H7 (cell line): Measurements from ENCODE around the gene PPL. TPM values are rescaled to one million over a fixed set of nuclear protein-coding genes. Genes with fewer than 3 reads are reported as not detected.

Source experiments
- DNase-seq: peaks from one replicate; pipeline ENCODE4 v3.0.0; 2012
- H3K27me3 ChIP-seq: 2 replicates; pipeline ENCODE4 v1.6.0; 2011; ENCODE audit warnings: mild to moderate bottlenecking, low read length; ENCODE audit not compliant: control insufficient read depth, insufficient read depth
- H3K36me3 ChIP-seq: replicated peaks from 2 replicates; pipeline ENCODE4 v1.5.1; 2011; ENCODE audit warnings: low read length; ENCODE audit not compliant: control insufficient read depth, insufficient read depth
- H3K4me3 ChIP-seq: 2 replicates; pipeline ENCODE4 v1.5.1; 2011; ENCODE audit warnings: low read depth, mild to moderate bottlenecking, control low read depth, low read length, moderate library complexity; ENCODE audit not compliant: insufficient read depth
- total RNA-seq: library from RNA; depleted of rRNA; stranded (reverse); fragments of >200 nt; shearing (Covaris generic); gene quantifications from 2 replicates; pipeline ENCODE4 v1.2.3, GENCODE V29; 2014

Gene PPL
- total RNA-seq, 1 experiment from 2014 or later: 10.2 TPM

DNA sequence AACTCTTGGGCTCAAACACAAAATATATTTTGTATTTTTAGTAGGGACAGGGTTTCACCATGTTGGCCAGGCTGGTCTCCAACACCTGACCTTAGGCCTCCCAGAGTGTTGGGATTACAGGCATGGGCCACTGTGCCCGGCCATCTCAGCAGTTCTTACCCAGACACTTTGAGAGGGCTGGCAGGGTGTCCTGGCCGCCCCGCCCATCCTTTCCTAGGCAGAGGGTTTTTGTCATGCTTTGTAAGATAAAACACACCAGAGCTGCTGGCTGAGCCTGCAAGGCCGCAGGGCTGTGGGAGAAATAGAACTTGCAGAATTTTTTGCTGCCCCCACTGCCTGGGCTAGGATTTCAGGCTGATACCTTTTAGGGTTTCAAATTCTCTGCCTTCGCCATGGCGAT, 8.7 kb downstream of the PPL start:
- H3K36me3 ChIP-seq: no peaks in the 10 kb centered on the region
- H3K4me3 ChIP-seq: no peak overlapping the region
- no peaks in the 10 kb centered on the region for H3K27me3 ChIP-seq
- no peak for DNase-seq

DNA sequence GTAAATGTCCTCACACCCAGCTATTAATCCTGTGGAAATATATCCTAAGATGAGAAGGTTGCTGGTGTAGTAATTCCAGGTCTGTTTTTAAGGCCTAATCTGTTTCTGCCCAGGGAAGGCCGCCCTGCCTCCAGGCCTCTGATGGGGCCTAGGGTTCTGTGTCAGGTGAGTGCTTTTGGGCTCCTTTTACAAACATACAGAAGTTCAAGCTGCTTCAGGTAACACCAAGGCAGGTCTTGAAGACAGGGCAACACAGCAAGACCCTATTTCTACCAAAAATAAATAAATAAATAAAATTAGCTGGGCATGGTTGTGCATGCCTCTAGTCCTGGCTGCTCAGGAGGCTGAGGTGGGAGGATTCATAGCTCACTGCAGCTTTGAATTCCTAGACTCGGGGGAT, 9.3 kb downstream of the PPL start:
- no peak for DNase-seq
- H3K27me3 ChIP-seq: no peaks in the 10 kb centered on the region
- H3K36me3 ChIP-seq: no peaks in the 10 kb centered on the region
- no peak overlapping the region for H3K4me3 ChIP-seq

DNA sequence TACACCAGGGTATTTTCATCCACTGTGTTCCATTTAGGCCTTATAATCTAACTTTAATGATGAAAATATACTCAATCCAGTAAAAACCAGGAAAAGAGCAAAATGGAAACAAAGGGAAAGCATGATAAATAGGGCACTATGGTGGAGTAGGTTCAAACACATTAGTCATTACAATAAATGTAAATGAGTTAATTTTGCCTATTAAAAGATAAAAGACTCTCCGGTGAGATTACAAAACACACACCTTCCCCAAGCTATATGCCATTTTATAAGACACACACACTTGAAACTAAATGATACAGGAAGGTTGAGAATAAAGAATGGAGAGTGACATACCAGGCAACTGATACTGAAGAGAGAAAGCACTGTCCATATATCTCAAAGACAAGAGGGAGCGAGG, 10.0 kb downstream of the PPL start:
- H3K36me3 ChIP-seq: no peaks in the 10 kb centered on the region
- DNase-seq: no peak
- no peak overlapping the region for H3K4me3 ChIP-seq
- no peaks in the 10 kb centered on the region for H3K27me3 ChIP-seq

DNA sequence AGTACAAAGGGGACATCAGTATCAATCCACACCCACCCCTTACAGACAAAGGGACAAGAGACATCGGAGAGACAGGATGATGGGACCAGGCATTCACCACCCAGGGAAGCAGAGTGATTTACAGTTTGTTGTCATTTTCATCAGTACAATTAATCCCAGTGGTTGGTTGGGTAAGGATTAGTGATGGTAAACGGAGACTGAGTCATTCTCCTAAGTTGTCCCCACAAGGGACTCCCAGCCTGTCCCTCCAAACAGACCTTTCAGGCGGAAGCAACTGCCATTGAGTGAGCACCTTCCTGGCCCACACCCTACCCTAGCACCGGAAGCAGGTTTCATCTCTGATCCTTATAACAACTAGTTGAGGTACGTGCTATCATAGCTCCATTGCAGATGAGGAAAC, 11.2 kb downstream of the PPL start:
- H3K36me3 ChIP-seq: no peaks in the 10 kb centered on the region
- no peak overlapping the region for H3K4me3 ChIP-seq
- H3K27me3 ChIP-seq: no peaks in the 10 kb centered on the region
- no peak for DNase-seq

DNA sequence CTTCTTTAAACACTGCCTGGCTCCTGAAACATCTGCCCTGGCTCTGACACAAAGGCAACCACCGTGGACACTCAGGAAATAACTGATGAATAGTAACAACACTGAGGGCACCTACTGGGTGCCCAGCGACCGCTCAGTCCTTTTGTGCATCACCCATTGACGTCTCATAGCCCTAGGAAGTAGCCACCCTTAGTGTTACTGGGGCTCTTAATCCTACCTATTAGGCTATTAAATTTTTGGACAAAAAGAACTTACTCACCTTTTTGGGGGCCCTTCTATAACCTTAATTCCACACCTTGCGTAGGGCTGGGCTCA, 11.7 kb downstream of the PPL start:
- Histone ChIP-seq H3K4me3 (no peak overlapping the region), H3K36me3 (no peaks in the 10 kb centered on the region), H3K27me3 (no peaks in the 10 kb centered on the region)
- DNase-seq: no peak

DNA sequence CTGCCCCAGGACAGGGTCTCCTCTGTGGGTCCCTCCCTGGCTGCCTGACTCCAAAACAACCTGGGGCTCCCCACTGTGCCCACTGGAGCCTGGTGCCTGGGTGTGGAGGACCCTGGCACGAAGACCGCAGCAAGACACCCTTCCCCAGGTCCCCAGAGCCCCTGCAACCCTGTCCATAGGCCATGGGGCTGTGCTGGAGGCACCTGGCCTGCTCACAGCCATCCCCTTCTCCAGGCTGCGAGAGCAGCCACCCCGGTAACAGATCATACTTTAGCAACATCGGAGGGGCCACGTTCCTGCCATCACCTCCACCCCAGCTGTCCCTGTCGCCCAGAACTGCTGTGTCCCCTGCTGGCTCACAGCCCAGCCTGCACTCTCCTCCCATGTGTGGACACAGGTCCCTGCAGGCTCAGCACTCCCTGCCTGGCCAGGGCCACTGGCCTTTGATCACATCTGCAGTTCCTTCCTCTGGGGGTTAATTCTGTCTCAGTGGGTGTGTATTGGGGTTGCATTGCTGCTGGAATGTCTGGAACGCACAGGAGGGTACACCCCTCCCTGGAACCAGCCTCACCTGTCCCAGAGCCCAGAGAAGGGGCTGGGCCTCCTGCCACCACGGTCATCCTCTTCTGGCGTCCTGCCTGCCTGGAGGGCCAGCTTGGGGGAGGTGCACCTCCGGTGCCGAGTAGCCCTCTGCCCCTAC, 12.2 kb downstream of the PPL start:
- H3K4me3 ChIP-seq: no peak overlapping the region
- DNase-seq: peak; percentile 68
- no peaks in the 10 kb centered on the region for H3K36me3 ChIP-seq
- H3K27me3 ChIP-seq: no peaks in the 10 kb centered on the region

DNA sequence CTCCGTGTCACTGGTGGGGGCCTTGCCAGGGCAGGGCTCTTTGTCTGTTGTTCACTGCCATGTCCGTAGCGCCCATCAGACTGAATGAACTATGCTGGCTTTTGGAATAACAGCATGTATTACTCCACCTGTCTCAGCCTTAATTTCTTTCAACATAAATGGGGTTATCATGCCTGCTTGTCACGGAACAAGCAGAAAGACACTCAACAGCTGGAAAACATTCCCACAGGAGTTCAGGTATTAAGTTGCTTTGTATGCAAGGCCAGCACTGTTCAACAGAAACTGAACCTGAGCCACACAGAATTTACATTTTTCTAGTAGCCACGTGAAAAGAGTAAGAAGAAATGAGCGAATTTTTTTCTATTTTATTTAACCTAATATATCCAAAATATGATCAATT, 13.1 kb downstream of the PPL start:
- no peaks in the 10 kb centered on the region for H3K36me3 ChIP-seq
- H3K4me3 ChIP-seq: no peak overlapping the region
- DNase-seq: no peak
- no peaks in the 10 kb centered on the region for H3K27me3 ChIP-seq

DNA sequence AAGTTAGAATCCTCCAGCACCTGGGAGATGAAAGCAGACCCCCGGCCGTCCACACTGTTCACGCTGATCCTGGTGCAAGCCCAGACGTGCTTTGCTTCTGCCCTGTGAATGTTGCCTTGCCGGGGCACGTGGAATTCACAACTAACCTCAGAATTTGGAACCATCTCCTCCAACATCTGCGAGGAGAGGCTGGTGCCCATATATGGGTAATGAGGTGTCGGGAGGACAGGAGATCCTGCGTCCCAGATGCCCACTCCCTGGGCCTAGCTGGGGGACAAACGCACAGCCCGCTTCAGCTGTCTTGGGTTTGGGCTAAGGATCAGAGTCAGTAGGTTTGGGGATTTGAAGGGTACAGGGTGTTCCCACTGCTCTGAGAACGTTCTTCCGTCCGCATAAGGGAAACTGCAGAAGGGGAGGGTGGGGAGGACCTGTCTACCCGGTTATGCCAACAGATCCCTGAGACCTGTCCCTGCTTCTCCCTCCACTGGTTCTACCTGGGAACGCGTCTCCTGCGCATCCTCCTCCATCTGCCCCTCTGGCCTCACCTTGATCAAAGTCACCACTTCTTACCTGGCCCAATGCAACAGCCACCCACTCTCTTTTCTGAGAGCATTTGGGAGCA, 14.1 kb downstream of the PPL start:
- Histone ChIP-seq H3K27me3 (no peaks in the 10 kb centered on the region), H3K36me3 (no peaks in the 10 kb centered on the region), H3K4me3 (no peak overlapping the region)
- peak; percentile 63 for DNase-seq

DNA sequence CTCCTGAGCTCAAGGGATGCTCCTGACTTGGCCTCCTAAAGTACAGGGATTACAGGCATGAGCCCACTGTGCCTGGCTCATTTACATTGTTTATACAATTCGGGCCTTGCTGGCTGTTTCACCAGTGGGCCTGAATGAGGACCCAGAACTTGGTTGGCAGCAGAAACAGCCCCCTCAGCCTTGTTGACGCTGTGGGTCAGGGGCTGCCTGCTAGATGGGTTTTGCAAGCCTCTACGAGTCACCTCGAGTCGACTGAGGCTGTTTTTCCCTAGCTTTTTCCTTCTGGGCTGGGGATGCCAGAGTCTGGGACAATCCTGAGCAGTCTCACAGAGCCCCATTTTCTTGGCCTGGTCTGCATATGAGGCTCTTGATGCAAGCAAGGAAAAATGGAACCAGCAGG, 16.1 kb downstream of the PPL start:
- H3K4me3 ChIP-seq: no peak overlapping the region
- no peaks in the 10 kb centered on the region for H3K27me3 ChIP-seq
- no peaks in the 10 kb centered on the region for H3K36me3 ChIP-seq
- DNase-seq: no peak

DNA sequence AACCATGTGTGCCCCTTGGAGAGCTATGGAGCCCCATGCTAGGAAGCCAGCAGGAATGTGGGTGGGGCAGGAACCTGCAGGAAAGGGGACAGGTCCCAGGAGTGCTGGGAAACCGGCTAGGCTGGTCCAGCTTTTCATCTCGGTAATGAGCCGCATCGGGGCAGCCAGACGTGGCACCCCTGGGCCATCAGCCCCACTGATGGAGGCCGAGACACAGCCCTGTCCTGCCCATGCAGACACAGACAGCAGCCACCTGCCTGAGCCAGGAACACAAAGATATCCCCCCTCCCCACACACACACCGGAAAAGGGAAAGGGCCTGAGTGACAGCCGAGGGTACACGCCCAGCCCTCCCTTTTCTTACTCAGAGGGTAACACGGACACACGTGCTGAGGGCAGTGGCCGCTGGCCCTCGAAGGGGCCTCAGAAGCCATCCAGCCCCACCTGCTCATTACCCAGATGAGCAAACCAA, 18.1 kb downstream of the PPL start:
- H3K4me3 ChIP-seq: no peak overlapping the region
- H3K36me3 ChIP-seq: no peaks in the 10 kb centered on the region
- no peaks in the 10 kb centered on the region for H3K27me3 ChIP-seq
- DNase-seq: peak; percentile 71

DNA sequence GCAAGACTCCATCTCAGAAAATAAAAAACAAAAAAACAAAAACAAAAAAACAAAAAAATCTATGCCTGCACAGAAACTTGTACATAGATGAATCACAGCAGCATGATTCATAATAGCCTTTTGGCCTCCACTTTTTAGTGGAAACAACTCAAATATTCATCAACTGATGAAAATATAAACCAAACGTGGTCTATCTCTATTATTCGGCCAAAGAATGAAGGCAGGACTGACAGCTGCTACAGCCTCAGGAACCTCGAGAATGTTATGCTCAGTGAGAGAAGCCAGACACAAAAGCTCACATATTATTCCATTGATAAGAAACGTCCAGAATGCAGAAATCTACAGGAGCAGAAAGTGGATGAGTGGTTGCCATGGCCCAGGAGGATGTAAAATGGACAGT, 19.8 kb downstream of the PPL start:
- Histone ChIP-seq H3K4me3 (no peak overlapping the region), H3K27me3 (no peaks in the 10 kb centered on the region), H3K36me3 (no peaks in the 10 kb centered on the region)
- DNase-seq: no peak

DNA sequence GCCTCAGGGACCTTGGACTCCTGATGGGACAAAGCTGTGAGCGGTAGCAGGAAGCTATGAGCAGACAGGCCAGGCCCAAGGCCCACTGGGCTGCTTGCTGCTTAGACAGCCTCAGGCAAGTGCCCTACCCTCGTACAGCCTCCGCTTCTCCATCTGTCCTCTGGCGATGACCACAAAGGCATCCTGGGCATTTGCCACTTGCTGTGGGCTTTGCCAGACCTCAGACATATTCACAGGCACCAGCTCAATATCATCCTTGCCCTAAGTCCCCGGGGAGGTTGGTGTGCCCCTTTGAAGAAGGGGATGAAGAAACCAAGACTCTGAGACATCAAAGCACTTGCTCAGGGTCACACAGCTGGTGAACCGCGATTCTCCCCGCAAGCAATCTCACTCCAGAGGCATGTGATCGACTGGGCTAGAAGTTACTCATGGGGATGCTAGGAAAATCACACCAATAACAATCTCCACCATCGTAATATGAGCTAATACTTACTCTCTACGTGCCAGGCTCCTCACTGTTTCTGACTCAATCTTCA, 21.7 kb downstream of the PPL start:
- H3K27me3 ChIP-seq: no peaks in the 10 kb centered on the region
- no peak for DNase-seq
- no peaks in the 10 kb centered on the region for H3K36me3 ChIP-seq
- H3K4me3 ChIP-seq: no peak overlapping the region

DNA sequence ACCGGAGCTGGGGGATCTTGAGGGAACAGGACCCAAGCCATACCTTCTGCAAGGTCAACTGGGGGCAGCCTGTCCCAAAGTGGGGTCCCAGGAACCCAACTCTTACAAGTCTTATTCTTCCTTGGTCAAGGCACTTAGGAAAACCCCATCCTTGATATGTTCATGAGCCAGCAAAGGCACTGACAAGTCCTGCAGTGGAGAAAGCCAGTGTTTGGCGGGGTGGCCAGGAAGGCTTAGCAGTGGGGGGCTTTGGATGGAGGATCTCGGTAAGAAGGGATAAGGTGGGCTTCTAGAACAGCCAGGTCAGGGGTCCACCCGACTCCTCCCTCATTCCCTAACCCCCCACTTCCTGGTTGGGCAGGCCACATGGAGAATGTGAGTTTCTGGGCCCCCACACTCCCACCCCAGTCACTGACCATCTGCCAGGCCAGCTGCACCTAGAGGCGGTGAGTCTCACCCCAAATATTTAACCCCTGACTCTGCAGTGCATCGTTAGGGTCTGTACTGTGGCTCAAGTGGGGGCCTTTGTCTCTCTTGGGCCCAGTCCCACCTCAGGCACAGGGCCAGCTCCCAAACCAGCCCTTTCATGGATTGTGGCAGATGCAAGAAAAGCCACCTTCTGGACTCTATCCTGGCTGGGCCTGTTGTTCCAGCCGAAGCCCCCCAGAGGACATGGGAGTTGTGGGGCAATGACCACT, 22.3 kb downstream of the PPL start:
- Histone ChIP-seq H3K27me3 (no peaks in the 10 kb centered on the region), H3K36me3 (no peaks in the 10 kb centered on the region), H3K4me3 (no peak overlapping the region)
- no peak for DNase-seq

DNA sequence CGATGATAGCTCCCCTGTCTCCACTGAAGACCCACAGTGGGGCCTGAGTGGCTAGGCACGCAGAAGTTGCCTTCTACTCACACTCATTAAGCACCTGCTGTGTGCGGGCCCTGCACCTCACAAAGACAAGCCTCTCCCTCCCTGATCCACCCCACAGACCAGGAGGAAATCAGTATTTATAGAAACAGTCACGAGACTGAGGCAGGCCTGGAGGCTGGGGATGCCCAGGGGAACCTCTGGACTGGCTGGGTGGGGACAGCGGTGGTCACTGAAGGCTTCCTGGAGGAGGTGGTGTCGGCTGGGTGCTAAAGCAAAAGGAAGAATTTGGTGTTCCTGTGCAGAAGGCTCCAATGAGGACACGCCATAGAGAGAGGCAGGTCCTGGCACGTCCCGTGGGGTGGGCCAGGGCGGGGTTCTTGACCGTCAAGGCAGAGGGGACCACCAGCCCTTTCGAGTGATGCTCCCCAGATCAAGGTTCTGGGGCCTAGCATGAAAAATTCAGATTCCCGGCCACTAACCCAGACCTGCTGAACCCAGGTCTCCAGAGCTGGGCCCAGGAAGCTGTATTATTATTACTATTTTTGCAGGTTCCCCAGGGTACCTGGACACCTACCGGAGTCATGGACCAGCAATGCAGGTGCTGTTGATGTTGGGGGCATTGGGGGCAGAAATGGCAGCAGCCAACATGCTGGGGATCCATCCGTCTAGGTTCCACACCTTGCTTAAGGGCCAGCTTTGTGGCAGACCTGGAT, 23.0 kb downstream of the PPL start:
- Histone ChIP-seq H3K4me3 (no peak overlapping the region), H3K36me3 (no peaks in the 10 kb centered on the region), H3K27me3 (no peaks in the 10 kb centered on the region)
- no peak for DNase-seq
